OCI-LY1 (cell line): ENCODE measurements around the gene PHF2.

ENCODE experiments used
- H2AFZ ChIP-seq: fragments of 200-600 bp; sonication (generic), shearing (Covaris generic); 2 replicates; pipeline ENCODE4 v1.6.0; 2014; ENCODE audit warnings: antibody characterized with exemption, mild to moderate bottlenecking, low read length
- H3F3A ChIP-seq: fragments of 200-600 bp; sonication (generic), shearing (Covaris generic); 2 replicates; pipeline ENCODE4 v1.6.0; 2014; ENCODE audit warnings: mild to moderate bottlenecking, antibody characterized with exemption, low read length, moderate library complexity; ENCODE audit not compliant: insufficient read depth
- H3K27ac ChIP-seq: fragments of 200-600 bp; sonication (generic); 2 replicates; pipeline ENCODE4 v1.5.1; 2014; ENCODE audit warnings: low read length, mixed run types, mild to moderate bottlenecking, low read depth; ENCODE audit not compliant: poor library complexity, severe bottlenecking
- H3K27me3 ChIP-seq: fragments of 200-600 bp; sonication (generic); 2 replicates; pipeline ENCODE4 v1.6.0; 2014; ENCODE audit warnings: antibody characterized with exemption, mild to moderate bottlenecking, low read length, moderate library complexity; ENCODE audit not compliant: insufficient read depth
- H3K36me3 ChIP-seq: fragments of 200-600 bp; sonication (generic); 2 replicates; pipeline ENCODE4 v1.6.1; 2014; ENCODE audit warnings: mild to moderate bottlenecking, antibody characterized with exemption, low read length, moderate library complexity, mixed read lengths; ENCODE audit not compliant: insufficient read depth
- H3K4me1 ChIP-seq: fragments of 200-600 bp; sonication (generic); 2 replicates; pipeline ENCODE4 v1.5.1; 2014; ENCODE audit warnings: mild to moderate bottlenecking, low read length, moderate library complexity; ENCODE audit not compliant: insufficient read depth, severe bottlenecking
- H3K4me2 ChIP-seq: fragments of 200-600 bp; sonication (generic), shearing (Covaris generic); 2 replicates; pipeline ENCODE4 v1.6.1; 2014; ENCODE audit warnings: low read length
- H3K4me3 ChIP-seq: fragments of 200-600 bp; sonication (generic); 2 replicates; pipeline ENCODE4 v1.5.1; 2014; ENCODE audit warnings: low read length, low read depth, mild to moderate bottlenecking, mixed read lengths; ENCODE audit not compliant: poor library complexity, severe bottlenecking
- H3K79me2 ChIP-seq: fragments of 200-600 bp; shearing (Covaris generic); 2 replicates; pipeline ENCODE4 v1.6.1; 2016; ENCODE audit warnings: mixed run types, low read length, mixed read lengths; ENCODE audit not compliant: insufficient read depth
- H3K9ac ChIP-seq: fragments of 200-600 bp; sonication (generic), shearing (Covaris generic); 2 replicates; pipeline ENCODE4 v1.6.1; 2014; ENCODE audit warnings: mild to moderate bottlenecking, low read length, mixed read lengths
- H3K9me2 ChIP-seq: fragments of 200-600 bp; sonication (generic), shearing (Covaris generic); 2 replicates; pipeline ENCODE4 v1.6.1; 2014; ENCODE audit warnings: low read depth, mild to moderate bottlenecking, low read length, mixed read lengths
- H3K9me3 ChIP-seq: fragments of 200-600 bp; shearing (Covaris generic); 2 replicates; pipeline ENCODE4 v1.6.1; 2014; ENCODE audit warnings: low read length, mixed read lengths
- H4K20me1 ChIP-seq: fragments of 200-600 bp; sonication (generic), shearing (Covaris generic); 2 replicates; pipeline ENCODE4 v1.6.0; 2016; ENCODE audit warnings: mild to moderate bottlenecking, low read length; ENCODE audit not compliant: insufficient read depth
- CTCF ChIP-seq: fragments of 200-600 bp; sonication (generic), shearing (Covaris generic); IDR thresholded peaks from 2 replicates; pipeline ENCODE4 v1.5.1; 2017; ENCODE audit warnings: mild to moderate bottlenecking, antibody characterized with exemption, low read length, moderate library complexity, mixed read lengths
- EZH2 ChIP-seq: fragments of 200-600 bp; sonication (generic), shearing (Covaris generic); IDR thresholded peaks from 2 replicates; pipeline ENCODE4 v1.8.0; 2017; ENCODE audit warnings: borderline replicate concordance, mixed run types, mild to moderate bottlenecking, antibody characterized with exemption, low read length, moderate library complexity, mixed read lengths

The PHF2 gene

GRCh38 chr9:93620881-93621820 lies 44.8 kb downstream of the PHF2 start:
- Histone ChIP-seq H3K27me3 (no peaks in the 10 kb centered on the region), H3F3A (no peaks in the 10 kb centered on the region), H3K27ac (no peak overlapping the region), H3K4me2 (no peak overlapping the region), H3K9me2 (no peaks in the 10 kb centered on the region), H3K4me1 (no peaks in the 10 kb centered on the region), H3K9ac (no peak overlapping the region), H3K36me3 (no peaks in the 10 kb centered on the region), H2AFZ (no peak overlapping the region), H3K9me3 (no peaks in the 10 kb centered on the region), H4K20me1 (no peaks in the 10 kb centered on the region), H3K79me2 (no peaks in the 10 kb centered on the region), H3K4me3 (no peak overlapping the region)
- TF ChIP-seq CTCF (no peak), EZH2 (no peak)

GRCh38 chr9:93621922-93622321 lies 45.5 kb downstream of the PHF2 start:
- Histone ChIP-seq H3K9ac (no peak overlapping the region), H3K9me3 (no peaks in the 10 kb centered on the region), H3K27me3 (no peaks in the 10 kb centered on the region), H3K4me3 (no peak overlapping the region), H3K27ac (no peak overlapping the region), H3K79me2 (no peaks in the 10 kb centered on the region), H3K36me3 (no peaks in the 10 kb centered on the region), H2AFZ (no peak overlapping the region), H3F3A (no peaks in the 10 kb centered on the region), H3K9me2 (no peaks in the 10 kb centered on the region), H3K4me1 (no peaks in the 10 kb centered on the region), H4K20me1 (no peaks in the 10 kb centered on the region), H3K4me2 (no peak overlapping the region)
- no peak for TF ChIP-seq CTCF
- TF ChIP-seq EZH2: no peak

- Histone ChIP-seq H3K9me2 (no peaks in the 10 kb centered on the region), H3K4me3 (no peak overlapping the region), H3K4me1 (no peaks in the 10 kb centered on the region), H3K9ac (no peak overlapping the region), H3K27ac (no peak overlapping the region), H4K20me1 (no peaks in the 10 kb centered on the region), H3K4me2 (no peak overlapping the region), H3K79me2 (no peaks in the 10 kb centered on the region), H3K9me3 (no peaks in the 10 kb centered on the region), H3F3A (no peaks in the 10 kb centered on the region), H3K36me3 (no peaks in the 10 kb centered on the region), H3K27me3 (no peaks in the 10 kb centered on the region), H2AFZ (no peak overlapping the region)
- no peak for TF ChIP-seq EZH2
- TF ChIP-seq CTCF: no peak
These were observed 46.3 kb downstream of the PHF2 start for GRCh38 chr9:93622691-93623090.
